Measurements from ENCODE around the gene MRTO4. TPM values are rescaled to one million over a fixed set of nuclear protein-coding genes. Genes with fewer than 3 reads are reported as not detected.

MRTO4 gene
- total and polyA plus RNA-seq, 2 of the 13 experiments (the other 11 are each of a cell fraction or from before 2014, with no cell fraction given): 28.1 to 59.2 TPM

- TF ChIP-seq AHDC1 (CRISPR knock-in tag; IDR thresholded peaks at IDR 0.05; ENCODE audit: borderline replicate concordance) (no peak), NAIF1 (CRISPR knock-in tag; IDR thresholded peaks at IDR 0.05; ENCODE audit: borderline replicate concordance) (0 out of 2 replicates have a peak, but pooled peaks have one; percentile 28), HOMEZ (CRISPR knock-in tag; IDR thresholded peaks at IDR 0.05; ENCODE audit: low read depth) (no peak), ZNF281 (CRISPR knock-in tag; IDR thresholded peaks at IDR 0.05; ENCODE audit: borderline replicate concordance) (0 out of 2 replicates have a peak, but pooled peaks have one; percentile 38), ZBTB39 (CRISPR knock-in tag; IDR thresholded peaks at IDR 0.05) (peak; percentile 64; the same call in 1 of the 2 replicates), HBP1 (CRISPR knock-in tag; IDR thresholded peaks at IDR 0.05; ENCODE audit: low read depth) (peak; percentile 84), NFYB (CRISPR knock-in tag; IDR thresholded peaks at IDR 0.05) (no peak; the same call in none of the 2 replicates), SOX5 (CRISPR knock-in tag; IDR thresholded peaks at IDR 0.05; ENCODE audit: borderline replicate concordance) (peak; percentile 48), SALL1 (CRISPR knock-in tag; IDR thresholded peaks at IDR 0.05) (peak; percentile 77), ZNF10 (CRISPR knock-in tag; IDR thresholded peaks at IDR 0.05; ENCODE audit: borderline replicate concordance, low read depth) (no peak), YY1 (IDR thresholded peaks at IDR 0.05; ENCODE audit: insufficient read depth, insufficient replicate concordance, low read depth, low read length) (peak; percentile 96)
Measured at GRCh38 chr1:19251305-19252196, at the start of gene MRTO4, which contains the start of gene EMC1 (continued).
